Neural progenitor cell (in vitro differentiated cells): ENCODE data around the gene CST9.

Experiments used
- EZH2 ChIP-seq: fragments of 200-600 bp; sonication (generic); IDR thresholded peaks from 2 replicates; pipeline ENCODE4 v1.6.1; 2017; ENCODE audit warnings: antibody characterized with exemption, mild to moderate bottlenecking, moderate library complexity
- EZH2phosphoT487 ChIP-seq: fragments of 200-600 bp; sonication (generic); IDR thresholded peaks from 2 replicates; pipeline ENCODE4 v1.6.1; 2017; ENCODE audit warnings: antibody characterized with exemption
- TF ChIP-seq, protein P1 (sequence below): fragments of 200-600 bp; sonication (generic); IDR thresholded peaks from 2 replicates; pipeline ENCODE4 v1.5.1; 2017; ENCODE audit warnings: antibody characterized with exemption, mild to moderate bottlenecking

DNA sequence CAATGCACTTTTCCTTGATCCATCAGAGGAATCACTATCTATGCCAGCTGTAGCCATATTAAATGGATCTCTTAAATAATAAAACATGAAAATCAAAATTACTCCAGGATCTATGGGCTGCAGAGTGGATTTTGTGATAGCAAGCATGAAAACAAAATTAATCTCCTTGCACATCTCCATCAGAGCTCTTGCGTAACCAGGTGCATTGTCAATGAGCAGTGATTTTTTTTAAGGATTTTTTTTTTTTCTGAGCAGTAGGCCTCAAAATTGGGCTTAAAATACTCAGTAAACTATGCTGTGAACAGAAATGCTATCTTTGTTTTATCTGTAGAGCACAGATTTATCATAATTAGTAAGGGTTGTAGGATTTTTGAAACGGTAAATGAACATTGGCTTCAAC, 43.5 kb upstream of the CST9 start:
- TF ChIP-seq, protein P1, sequence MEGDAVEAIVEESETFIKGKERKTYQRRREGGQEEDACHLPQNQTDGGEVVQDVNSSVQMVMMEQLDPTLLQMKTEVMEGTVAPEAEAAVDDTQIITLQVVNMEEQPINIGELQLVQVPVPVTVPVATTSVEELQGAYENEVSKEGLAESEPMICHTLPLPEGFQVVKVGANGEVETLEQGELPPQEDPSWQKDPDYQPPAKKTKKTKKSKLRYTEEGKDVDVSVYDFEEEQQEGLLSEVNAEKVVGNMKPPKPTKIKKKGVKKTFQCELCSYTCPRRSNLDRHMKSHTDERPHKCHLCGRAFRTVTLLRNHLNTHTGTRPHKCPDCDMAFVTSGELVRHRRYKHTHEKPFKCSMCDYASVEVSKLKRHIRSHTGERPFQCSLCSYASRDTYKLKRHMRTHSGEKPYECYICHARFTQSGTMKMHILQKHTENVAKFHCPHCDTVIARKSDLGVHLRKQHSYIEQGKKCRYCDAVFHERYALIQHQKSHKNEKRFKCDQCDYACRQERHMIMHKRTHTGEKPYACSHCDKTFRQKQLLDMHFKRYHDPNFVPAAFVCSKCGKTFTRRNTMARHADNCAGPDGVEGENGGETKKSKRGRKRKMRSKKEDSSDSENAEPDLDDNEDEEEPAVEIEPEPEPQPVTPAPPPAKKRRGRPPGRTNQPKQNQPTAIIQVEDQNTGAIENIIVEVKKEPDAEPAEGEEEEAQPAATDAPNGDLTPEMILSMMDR: no peak
- TF ChIP-seq EZH2 (no peak), EZH2phosphoT487 (no peak)
